SK-N-SH treated with all-trans-retinoic acid at 6 μM for 48 hours (cell line): ENCODE measurements around the gene GINS1.

ENCODE experiments used
- ATAC-seq: fragments of 200-7000 bp; cut with Tn5 transposase; 3 replicates; pipeline ENCODE4 v1.9.1; 2020; ENCODE audit warnings: mild to moderate bottlenecking, moderate library complexity
- BACH2 ChIP-seq: fragments of 250-450 bp; sonication (Bioruptor Pico); IDR thresholded peaks from 2 replicates; pipeline ENCODE4 v1.9.0; 2021; ENCODE audit warnings: mild to moderate bottlenecking, borderline replicate concordance
- CSDC2 ChIP-seq: fragments of 250-450 bp; sonication (Bioruptor Pico); IDR thresholded peaks from 2 replicates; pipeline ENCODE4 v1.5.0; 2020; ENCODE audit warnings: mild to moderate bottlenecking, moderate library complexity
- ESRRG ChIP-seq: fragments of 250-450 bp; sonication (Bioruptor Pico); IDR thresholded peaks from 2 replicates; pipeline ENCODE4 v1.6.1; 2021; ENCODE audit warnings: mild to moderate bottlenecking
- GLIS3 ChIP-seq: fragments of 250-450 bp; sonication (Bioruptor Pico); IDR thresholded peaks from 2 replicates; pipeline ENCODE4 v1.5.0; 2020; ENCODE audit warnings: mild to moderate bottlenecking, moderate library complexity
- ISL1 ChIP-seq: fragments of 250-450 bp; sonication (Bioruptor Pico); IDR thresholded peaks from 2 replicates; pipeline ENCODE4 v2.1.2; 2022; ENCODE audit warnings: mild to moderate bottlenecking, moderate library complexity
- OSR1 ChIP-seq: fragments of 250-450 bp; sonication (Bioruptor Pico); IDR thresholded peaks from 2 replicates; pipeline ENCODE4 v1.8.0; 2022; ENCODE audit warnings: moderate library complexity, mild to moderate bottlenecking, inconsistent platforms
- RARB ChIP-seq: fragments of 250-450 bp; sonication (Bioruptor Pico); IDR thresholded peaks from 2 replicates; pipeline ENCODE4 v1.8.0; 2021; ENCODE audit warnings: mild to moderate bottlenecking, moderate library complexity
- SNAI2 ChIP-seq: fragments of 250-450 bp; sonication (Bioruptor Pico); IDR thresholded peaks from 2 replicates; pipeline ENCODE4 v1.5.0; 2020; ENCODE audit warnings: mild to moderate bottlenecking, moderate library complexity
- TCF4 ChIP-seq: fragments of 250-450 bp; sonication (Bioruptor Pico); IDR thresholded peaks from 2 replicates; pipeline ENCODE4 v1.8.0; 2021; ENCODE audit warnings: mild to moderate bottlenecking, moderate library complexity, borderline replicate concordance
- TOX ChIP-seq: fragments of 250-450 bp; sonication (Bioruptor Pico); IDR thresholded peaks from 2 replicates; pipeline ENCODE4 v1.8.0; 2021; ENCODE audit warnings: mild to moderate bottlenecking, moderate library complexity, borderline replicate concordance
- ZC3H10 ChIP-seq: fragments of 250-450 bp; sonication (Bioruptor Pico); IDR thresholded peaks from 2 replicates; pipeline ENCODE4 v1.5.1; 2021; ENCODE audit warnings: mild to moderate bottlenecking, moderate library complexity
- ZFP3 ChIP-seq: fragments of 250-450 bp; sonication (Bioruptor Pico); IDR thresholded peaks from 2 replicates; pipeline ENCODE4 v1.5.0; 2020; ENCODE audit warnings: mild to moderate bottlenecking, moderate library complexity
- ZFP30 ChIP-seq: fragments of 450-650 bp; formaldehyde crosslinking; IDR thresholded peaks from 2 replicates; pipeline ENCODE4 v1.5.0; 2022; ENCODE audit warnings: mild to moderate bottlenecking, moderate library complexity
- ZNF565 ChIP-seq: fragments of 450-650 bp; formaldehyde crosslinking; conservative IDR thresholded peaks from 2 replicates; pipeline ENCODE4 v1.5.0; 2020; ENCODE audit warnings: low read depth, mild to moderate bottlenecking, moderate library complexity
- ZNF70 ChIP-seq: fragments of 450-650 bp; formaldehyde crosslinking; IDR thresholded peaks from 2 replicates; pipeline ENCODE4 v1.5.0; 2020; ENCODE audit warnings: mild to moderate bottlenecking, moderate library complexity
- ZNF8 ChIP-seq: fragments of 450-650 bp; formaldehyde crosslinking; IDR thresholded peaks from 2 replicates; pipeline ENCODE4 v1.5.0; 2020; ENCODE audit warnings: mild to moderate bottlenecking, moderate library complexity
- TF ChIP-seq, protein P1 (sequence below): fragments of 250-450 bp; sonication (Bioruptor Pico); IDR thresholded peaks from 2 replicates; pipeline ENCODE4 v1.5.1; 2020; ENCODE audit warnings: low read depth, mild to moderate bottlenecking, moderate library complexity
- TF ChIP-seq, protein P2 (sequence below): fragments of 250-450 bp; sonication (Bioruptor Pico); IDR thresholded peaks from 2 replicates; pipeline ENCODE4 v1.8.0; 2020; ENCODE audit warnings: mild to moderate bottlenecking, moderate library complexity, borderline replicate concordance
- TF ChIP-seq, protein P3 (sequence below): fragments of 250-450 bp; sonication (Bioruptor Pico); IDR thresholded peaks from 2 replicates; pipeline ENCODE4 v1.5.0; 2020; ENCODE audit warnings: mild to moderate bottlenecking, moderate library complexity
- TF ChIP-seq, protein P4 (sequence below): fragments of 250-450 bp; sonication (Bioruptor Pico); IDR thresholded peaks from 2 replicates; pipeline ENCODE4 v1.8.0; 2021; ENCODE audit warnings: low read depth, mild to moderate bottlenecking, moderate library complexity, borderline replicate concordance

Gene GINS1

DNA sequence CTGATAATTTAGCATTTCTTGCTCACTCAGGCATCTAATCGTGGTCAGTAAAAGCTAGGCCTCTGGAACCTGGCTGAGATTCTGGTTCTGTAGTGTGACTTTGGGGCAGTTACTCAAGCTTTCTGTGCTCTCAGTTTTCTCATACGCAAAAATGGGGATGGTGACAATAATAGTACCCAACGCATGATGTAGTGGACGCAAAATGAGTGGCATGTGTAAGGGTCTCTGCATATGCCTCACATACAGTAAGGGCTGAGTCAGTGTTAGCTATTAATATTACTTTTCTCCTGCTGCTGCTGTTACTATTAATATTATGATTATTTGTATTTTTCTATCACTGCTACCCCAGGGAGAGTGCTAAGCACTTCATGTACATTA lies 686 bp downstream of the GINS1 start:
- peak; percentile 9; the same call in 1 of the 3 replicates for ATAC-seq
- no peak for TF ChIP-seq ZNF8
- TF ChIP-seq CSDC2 (CRISPR knock-in tag): no peak
- no peak for TF ChIP-seq GLIS3 (CRISPR knock-in tag)
- no peak for TF ChIP-seq RARB (CRISPR knock-in tag)
- no peak for TF ChIP-seq ESRRG (CRISPR knock-in tag)
- TF ChIP-seq, protein P1, sequence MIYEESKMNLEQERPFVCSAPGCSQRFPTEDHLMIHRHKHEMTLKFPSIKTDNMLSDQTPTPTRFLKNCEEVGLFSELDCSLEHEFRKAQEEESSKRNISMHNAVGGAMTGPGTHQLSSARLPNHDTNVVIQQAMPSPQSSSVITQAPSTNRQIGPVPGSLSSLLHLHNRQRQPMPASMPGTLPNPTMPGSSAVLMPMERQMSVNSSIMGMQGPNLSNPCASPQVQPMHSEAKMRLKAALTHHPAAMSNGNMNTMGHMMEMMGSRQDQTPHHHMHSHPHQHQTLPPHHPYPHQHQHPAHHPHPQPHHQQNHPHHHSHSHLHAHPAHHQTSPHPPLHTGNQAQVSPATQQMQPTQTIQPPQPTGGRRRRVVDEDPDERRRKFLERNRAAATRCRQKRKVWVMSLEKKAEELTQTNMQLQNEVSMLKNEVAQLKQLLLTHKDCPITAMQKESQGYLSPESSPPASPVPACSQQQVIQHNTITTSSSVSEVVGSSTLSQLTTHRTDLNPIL (CRISPR knock-in tag): no peak
- no peak for TF ChIP-seq ISL1
- no peak for TF ChIP-seq ZFP3
- no peak for TF ChIP-seq ZNF70 (CRISPR knock-in tag)
- TF ChIP-seq ZFP30 (CRISPR knock-in tag): no peak
- TF ChIP-seq TOX (CRISPR knock-in tag): no peak
- no peak for TF ChIP-seq SNAI2 (CRISPR knock-in tag)
- no peak for TF ChIP-seq OSR1 (CRISPR knock-in tag)
- no peak for TF ChIP-seq ZNF565 (CRISPR knock-in tag)
- TF ChIP-seq, protein P2, sequence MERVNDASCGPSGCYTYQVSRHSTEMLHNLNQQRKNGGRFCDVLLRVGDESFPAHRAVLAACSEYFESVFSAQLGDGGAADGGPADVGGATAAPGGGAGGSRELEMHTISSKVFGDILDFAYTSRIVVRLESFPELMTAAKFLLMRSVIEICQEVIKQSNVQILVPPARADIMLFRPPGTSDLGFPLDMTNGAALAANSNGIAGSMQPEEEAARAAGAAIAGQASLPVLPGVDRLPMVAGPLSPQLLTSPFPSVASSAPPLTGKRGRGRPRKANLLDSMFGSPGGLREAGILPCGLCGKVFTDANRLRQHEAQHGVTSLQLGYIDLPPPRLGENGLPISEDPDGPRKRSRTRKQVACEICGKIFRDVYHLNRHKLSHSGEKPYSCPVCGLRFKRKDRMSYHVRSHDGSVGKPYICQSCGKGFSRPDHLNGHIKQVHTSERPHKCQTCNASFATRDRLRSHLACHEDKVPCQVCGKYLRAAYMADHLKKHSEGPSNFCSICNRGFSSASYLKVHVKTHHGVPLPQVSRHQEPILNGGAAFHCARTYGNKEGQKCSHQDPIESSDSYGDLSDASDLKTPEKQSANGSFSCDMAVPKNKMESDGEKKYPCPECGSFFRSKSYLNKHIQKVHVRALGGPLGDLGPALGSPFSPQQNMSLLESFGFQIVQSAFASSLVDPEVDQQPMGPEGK (CRISPR knock-in tag): no peak

DNA sequence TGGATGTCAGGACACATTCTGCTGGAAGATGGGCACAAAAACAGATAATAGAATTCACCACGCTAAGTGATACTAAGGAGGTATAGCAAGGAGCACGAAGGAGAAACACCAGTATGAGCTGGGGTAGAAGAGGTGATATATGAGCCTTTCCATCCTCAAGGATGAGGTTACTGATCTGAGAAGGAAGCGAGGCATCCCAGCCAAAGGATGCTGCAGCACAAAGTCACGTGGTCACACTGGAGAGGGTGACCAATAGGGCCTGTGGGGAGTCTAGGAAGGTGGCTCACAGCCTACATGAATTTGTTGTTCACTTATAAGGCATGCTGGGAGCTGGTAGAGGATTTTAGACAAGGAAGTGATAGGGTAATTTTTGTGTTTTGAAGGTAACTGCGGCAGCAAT lies 1.4 kb downstream of the GINS1 start:
- TF ChIP-seq BACH2 (CRISPR knock-in tag) (no peak), SNAI2 (CRISPR knock-in tag) (no peak), ZNF565 (CRISPR knock-in tag) (no peak), TCF4 (CRISPR knock-in tag) (no peak), GLIS3 (CRISPR knock-in tag) (no peak), ZNF8 (no peak), ZNF70 (CRISPR knock-in tag) (no peak), ZFP30 (CRISPR knock-in tag) (no peak)
- TF ChIP-seq, protein P3, sequence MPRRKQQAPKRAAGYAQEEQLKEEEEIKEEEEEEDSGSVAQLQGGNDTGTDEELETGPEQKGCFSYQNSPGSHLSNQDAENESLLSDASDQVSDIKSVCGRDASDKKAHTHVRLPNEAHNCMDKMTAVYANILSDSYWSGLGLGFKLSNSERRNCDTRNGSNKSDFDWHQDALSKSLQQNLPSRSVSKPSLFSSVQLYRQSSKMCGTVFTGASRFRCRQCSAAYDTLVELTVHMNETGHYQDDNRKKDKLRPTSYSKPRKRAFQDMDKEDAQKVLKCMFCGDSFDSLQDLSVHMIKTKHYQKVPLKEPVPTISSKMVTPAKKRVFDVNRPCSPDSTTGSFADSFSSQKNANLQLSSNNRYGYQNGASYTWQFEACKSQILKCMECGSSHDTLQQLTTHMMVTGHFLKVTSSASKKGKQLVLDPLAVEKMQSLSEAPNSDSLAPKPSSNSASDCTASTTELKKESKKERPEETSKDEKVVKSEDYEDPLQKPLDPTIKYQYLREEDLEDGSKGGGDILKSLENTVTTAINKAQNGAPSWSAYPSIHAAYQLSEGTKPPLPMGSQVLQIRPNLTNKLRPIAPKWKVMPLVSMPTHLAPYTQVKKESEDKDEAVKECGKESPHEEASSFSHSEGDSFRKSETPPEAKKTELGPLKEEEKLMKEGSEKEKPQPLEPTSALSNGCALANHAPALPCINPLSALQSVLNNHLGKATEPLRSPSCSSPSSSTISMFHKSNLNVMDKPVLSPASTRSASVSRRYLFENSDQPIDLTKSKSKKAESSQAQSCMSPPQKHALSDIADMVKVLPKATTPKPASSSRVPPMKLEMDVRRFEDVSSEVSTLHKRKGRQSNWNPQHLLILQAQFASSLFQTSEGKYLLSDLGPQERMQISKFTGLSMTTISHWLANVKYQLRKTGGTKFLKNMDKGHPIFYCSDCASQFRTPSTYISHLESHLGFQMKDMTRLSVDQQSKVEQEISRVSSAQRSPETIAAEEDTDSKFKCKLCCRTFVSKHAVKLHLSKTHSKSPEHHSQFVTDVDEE (CRISPR knock-in tag): no peak
- TF ChIP-seq, protein P1 (CRISPR knock-in tag): no peak
- TF ChIP-seq, protein P4, sequence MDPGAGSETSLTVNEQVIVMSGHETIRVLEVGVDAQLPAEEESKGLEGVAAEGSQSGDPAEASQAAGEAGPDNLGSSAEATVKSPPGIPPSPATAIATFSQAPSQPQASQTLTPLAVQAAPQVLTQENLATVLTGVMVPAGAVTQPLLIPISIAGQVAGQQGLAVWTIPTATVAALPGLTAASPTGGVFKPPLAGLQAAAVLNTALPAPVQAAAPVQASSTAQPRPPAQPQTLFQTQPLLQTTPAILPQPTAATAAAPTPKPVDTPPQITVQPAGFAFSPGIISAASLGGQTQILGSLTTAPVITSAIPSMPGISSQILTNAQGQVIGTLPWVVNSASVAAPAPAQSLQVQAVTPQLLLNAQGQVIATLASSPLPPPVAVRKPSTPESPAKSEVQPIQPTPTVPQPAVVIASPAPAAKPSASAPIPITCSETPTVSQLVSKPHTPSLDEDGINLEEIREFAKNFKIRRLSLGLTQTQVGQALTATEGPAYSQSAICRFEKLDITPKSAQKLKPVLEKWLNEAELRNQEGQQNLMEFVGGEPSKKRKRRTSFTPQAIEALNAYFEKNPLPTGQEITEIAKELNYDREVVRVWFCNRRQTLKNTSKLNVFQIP: no peak
- no peak for ATAC-seq

DNA sequence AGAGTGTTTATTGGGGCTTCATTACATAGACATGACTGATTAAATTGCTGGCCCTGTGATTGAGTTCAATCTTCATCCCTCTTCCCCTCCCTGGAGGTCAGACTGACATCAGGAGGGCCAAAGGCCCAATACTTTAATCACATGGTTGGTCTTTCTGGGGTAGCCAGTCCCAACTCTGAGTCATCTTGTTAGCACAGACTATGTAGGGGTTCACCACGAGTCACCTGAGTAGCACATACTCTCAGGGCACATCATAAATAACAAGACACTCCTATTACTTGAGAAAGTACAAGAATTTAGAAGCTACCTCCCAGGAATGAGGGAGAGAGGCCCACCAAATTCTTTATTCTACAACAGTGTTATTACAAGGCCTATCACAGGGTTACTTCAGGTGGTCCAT lies 11.3 kb downstream of the GINS1 start:
- no peak for ATAC-seq
- no peak for TF ChIP-seq ZNF8
- TF ChIP-seq ISL1: no peak
- no peak for TF ChIP-seq ZC3H10 (CRISPR knock-in tag)
- TF ChIP-seq, protein P4: no peak
- TF ChIP-seq ZFP30 (CRISPR knock-in tag): no peak
- TF ChIP-seq, protein P1 (CRISPR knock-in tag): no peak
- TF ChIP-seq ZNF70 (CRISPR knock-in tag): no peak
- TF ChIP-seq OSR1 (CRISPR knock-in tag): no peak
- TF ChIP-seq ZNF565 (CRISPR knock-in tag): no peak
- TF ChIP-seq, protein P2 (CRISPR knock-in tag): no peak
- TF ChIP-seq TCF4 (CRISPR knock-in tag): no peak
